Activated naive CD8-positive, alpha-beta T cell treated with anti-CD3 and anti-CD28 coated beads for 36 hours (primary cell): ENCODE measurements around the gene RASA3. TPM values are rescaled to one million over a fixed set of nuclear protein-coding genes. Genes with fewer than 3 reads are reported as not detected.
"Not testable (repeated sequence)": the region's sequence is repeated elsewhere in the genome, so short reads cannot be mapped to it uniquely, and the experiment has no call there.

ENCODE experiments used
- DNase-seq: peaks from one replicate; pipeline ENCODE4 v3.0.0; 2021
- H3K27ac Mint-ChIP-seq: one replicate; pipeline ENCODE4 v1.8.0; 2022; ENCODE audit warnings: mild to moderate bottlenecking, moderate library complexity, mixed read lengths
- H3K27me3 Mint-ChIP-seq: one replicate; pipeline ENCODE4 v1.8.0; 2022; ENCODE audit warnings: mild to moderate bottlenecking, mixed read lengths
- H3K36me3 Mint-ChIP-seq: one replicate; pipeline ENCODE4 v1.8.0; 2021; ENCODE audit warnings: mild to moderate bottlenecking, mixed read lengths
- H3K4me1 Mint-ChIP-seq: one replicate; pipeline ENCODE4 v1.8.0; 2021; ENCODE audit warnings: mixed read lengths
- H3K4me3 Mint-ChIP-seq: one replicate; pipeline ENCODE4 v1.8.0; 2022; ENCODE audit warnings: mild to moderate bottlenecking, moderate library complexity, mixed read lengths
- H3K9me3 Mint-ChIP-seq: one replicate; pipeline ENCODE4 v1.8.0; 2022; ENCODE audit warnings: mixed read lengths
- total RNA-seq, 2 experiments: library from RNA; stranded (reverse); gene quantifications; one replicate each; pipeline ENCODE4 v1.2.3, GENCODE V29; 2021

Gene RASA3
- total RNA-seq, 2 experiments from 2014 or later, result 25.6 to 26.5 TPM

GRCh38 chr13:114161644-114162532, 29.5 kb upstream of the RASA3 start:
- no peak for DNase-seq
- peaks cover 46% of the 10 kb centered on the region for H3K4me1 Mint-ChIP-seq

GRCh38 chr13:114161028-114161556, 28.7 kb upstream of the RASA3 start:
- Mint-ChIP-seq H3K4me3 (no peak overlapping the region), H3K4me1 (peaks cover 45% of the 10 kb centered on the region), H3K27me3 (no peaks in the 10 kb centered on the region), H3K27ac (no peak overlapping the region), H3K36me3 (peaks cover 2% of the 10 kb centered on the region), H3K9me3 (peaks cover 13% of the 10 kb centered on the region)
- no peak for DNase-seq

More at GRCh38 chr13:114161644-114162532, 29.5 kb upstream of the RASA3 start:
- Mint-ChIP-seq H3K27ac (peak overlapping the region; percentile 80), H3K9me3 (peaks cover 13% of the 10 kb centered on the region), H3K4me3 (peak overlapping the region; percentile 67), H3K36me3 (peaks cover 2% of the 10 kb centered on the region), H3K27me3 (no peaks in the 10 kb centered on the region)

- not testable (repeated sequence) for H3K36me3 Mint-ChIP-seq, H3K27me3 Mint-ChIP-seq, DNase-seq, H3K27ac Mint-ChIP-seq, H3K4me3 Mint-ChIP-seq
- H3K9me3 Mint-ChIP-seq, result peaks cover 13% of the 10 kb centered on the region
- H3K4me1 Mint-ChIP-seq, result peaks cover 42% of the 10 kb centered on the region
Measured at GRCh38 chr13:114158869-114159666, 26.6 kb upstream of the RASA3 start.

- DNase-seq, result no peak
- H3K9me3 Mint-ChIP-seq, result peaks cover 17% of the 10 kb centered on the region
- H3K4me1 Mint-ChIP-seq, result peaks cover 46% of the 10 kb centered on the region
- no peak overlapping the region for H3K4me3 Mint-ChIP-seq
- peaks cover 6% of the 10 kb centered on the region for H3K36me3 Mint-ChIP-seq
- H3K27me3 Mint-ChIP-seq, result no peaks in the 10 kb centered on the region
- no peak overlapping the region for H3K27ac Mint-ChIP-seq
Measured at GRCh38 chr13:114157869-114158495, 25.6 kb upstream of the RASA3 start.

- Mint-ChIP-seq H3K36me3 (peaks cover 6% of the 10 kb centered on the region), H3K9me3 (peaks cover 17% of the 10 kb centered on the region), H3K27me3 (no peaks in the 10 kb centered on the region), H3K4me3 (peak overlapping the region; percentile 19), H3K27ac (peak overlapping the region; percentile 76), H3K4me1 (peaks cover 44% of the 10 kb centered on the region)
- no peak for DNase-seq
Measured at GRCh38 chr13:114155926-114156883, 23.8 kb upstream of the RASA3 start.

DNA sequence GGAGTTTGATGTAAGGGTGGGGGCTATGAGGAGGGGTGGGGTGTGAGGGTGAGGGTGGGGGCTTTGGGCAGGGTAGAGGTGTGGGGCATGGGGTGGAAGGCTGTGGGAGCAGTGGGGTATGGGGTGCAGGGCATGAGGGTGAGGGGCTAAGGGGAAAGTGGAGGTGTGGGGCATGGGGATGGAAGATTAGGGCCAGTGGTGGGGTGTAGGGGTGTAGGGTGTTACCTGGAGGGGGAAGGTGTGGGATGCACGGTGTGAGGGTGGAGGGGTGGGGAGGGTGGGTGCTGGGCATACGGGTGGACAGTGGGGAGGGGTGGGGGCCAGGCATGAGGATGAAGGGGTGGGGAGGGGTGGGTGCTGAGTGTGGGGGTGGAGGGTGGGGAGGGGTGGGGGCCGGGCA, 22.9 kb upstream of the RASA3 start:
- peaks cover 4% of the 10 kb centered on the region for H3K36me3 Mint-ChIP-seq
- no peak overlapping the region for H3K27ac Mint-ChIP-seq
- H3K9me3 Mint-ChIP-seq, result peaks cover 14% of the 10 kb centered on the region
- H3K4me1 Mint-ChIP-seq, result peaks cover 44% of the 10 kb centered on the region
- H3K27me3 Mint-ChIP-seq, result no peaks in the 10 kb centered on the region
- H3K4me3 Mint-ChIP-seq, result no peak overlapping the region
- DNase-seq, result no peak

- no peak for DNase-seq
- peaks cover 4% of the 10 kb centered on the region for H3K36me3 Mint-ChIP-seq
- peak overlapping the region; percentile 20 for H3K4me3 Mint-ChIP-seq
- H3K4me1 Mint-ChIP-seq, result peaks cover 45% of the 10 kb centered on the region
- no peaks in the 10 kb centered on the region for H3K27me3 Mint-ChIP-seq
- H3K27ac Mint-ChIP-seq, result peak overlapping the region; percentile 75
- H3K9me3 Mint-ChIP-seq, result peaks cover 11% of the 10 kb centered on the region
Measured at GRCh38 chr13:114154476-114154875, 22.1 kb upstream of the RASA3 start.

GRCh38 chr13:114153485-114154080, 21.2 kb upstream of the RASA3 start:
- H3K27me3 Mint-ChIP-seq, result no peaks in the 10 kb centered on the region
- peak overlapping the region; percentile 75 for H3K27ac Mint-ChIP-seq
- peak overlapping the region; percentile 20 for H3K4me3 Mint-ChIP-seq
- DNase-seq, result no peak
- H3K9me3 Mint-ChIP-seq, result peaks cover 4% of the 10 kb centered on the region
- H3K4me1 Mint-ChIP-seq, result peaks cover 53% of the 10 kb centered on the region
- peaks cover 4% of the 10 kb centered on the region for H3K36me3 Mint-ChIP-seq

DNA sequence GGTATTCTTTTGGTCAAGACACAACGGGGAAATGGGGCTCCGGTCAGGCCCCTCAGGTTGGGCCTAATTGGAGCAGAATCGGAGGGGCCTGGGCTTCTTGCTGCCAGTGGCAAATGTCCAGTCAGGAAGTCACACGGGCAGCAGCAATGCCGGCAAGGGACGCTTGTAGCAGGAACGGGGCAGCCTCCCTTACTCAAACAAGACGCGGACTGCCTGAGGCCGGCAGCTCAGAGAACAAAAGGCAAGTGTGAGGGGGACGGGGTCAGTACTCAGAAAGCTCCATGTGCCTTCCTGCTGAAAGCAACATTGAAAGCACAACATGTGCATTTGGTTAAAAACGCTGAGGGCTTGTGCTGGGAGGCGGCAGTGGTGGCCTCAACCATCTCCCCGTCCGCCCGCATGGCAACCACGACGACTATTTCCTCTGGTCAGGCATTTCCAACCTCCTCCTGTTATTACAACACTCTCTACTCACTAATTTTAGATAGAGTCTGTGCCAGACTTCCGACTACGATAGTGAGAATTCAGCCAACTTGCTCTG, 20.5 kb upstream of the RASA3 start:
- peaks cover 4% of the 10 kb centered on the region for H3K36me3 Mint-ChIP-seq
- no peak overlapping the region for H3K4me3 Mint-ChIP-seq
- no peak overlapping the region for H3K27ac Mint-ChIP-seq
- H3K4me1 Mint-ChIP-seq, result peaks cover 60% of the 10 kb centered on the region
- peaks cover 4% of the 10 kb centered on the region for H3K9me3 Mint-ChIP-seq
- H3K27me3 Mint-ChIP-seq, result no peaks in the 10 kb centered on the region
- DNase-seq, result no peak

DNA sequence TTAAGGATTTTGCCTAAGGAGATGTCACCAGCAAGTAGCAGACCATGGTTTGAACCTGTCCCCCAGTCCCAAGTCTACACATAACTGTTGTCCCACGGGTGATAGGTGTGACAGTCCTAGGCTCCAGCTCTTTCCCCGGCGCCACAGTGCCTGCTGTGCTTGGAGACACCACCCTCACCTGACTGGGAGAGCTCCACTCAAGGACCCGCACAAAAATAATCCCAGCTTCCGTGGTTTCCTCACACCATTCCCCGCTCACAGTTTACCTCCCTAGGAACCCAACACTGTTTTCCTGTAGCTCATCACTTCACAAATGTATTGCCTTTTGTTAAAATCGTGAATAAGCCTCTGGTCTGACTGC, 19.8 kb upstream of the RASA3 start:
- DNase-seq, result no peak
- Mint-ChIP-seq H3K36me3 (peaks cover 4% of the 10 kb centered on the region), H3K4me3 (no peak overlapping the region), H3K27me3 (no peaks in the 10 kb centered on the region), H3K27ac (peak overlapping the region; percentile 39), H3K4me1 (peaks cover 59% of the 10 kb centered on the region), H3K9me3 (peaks cover 4% of the 10 kb centered on the region)

DNA sequence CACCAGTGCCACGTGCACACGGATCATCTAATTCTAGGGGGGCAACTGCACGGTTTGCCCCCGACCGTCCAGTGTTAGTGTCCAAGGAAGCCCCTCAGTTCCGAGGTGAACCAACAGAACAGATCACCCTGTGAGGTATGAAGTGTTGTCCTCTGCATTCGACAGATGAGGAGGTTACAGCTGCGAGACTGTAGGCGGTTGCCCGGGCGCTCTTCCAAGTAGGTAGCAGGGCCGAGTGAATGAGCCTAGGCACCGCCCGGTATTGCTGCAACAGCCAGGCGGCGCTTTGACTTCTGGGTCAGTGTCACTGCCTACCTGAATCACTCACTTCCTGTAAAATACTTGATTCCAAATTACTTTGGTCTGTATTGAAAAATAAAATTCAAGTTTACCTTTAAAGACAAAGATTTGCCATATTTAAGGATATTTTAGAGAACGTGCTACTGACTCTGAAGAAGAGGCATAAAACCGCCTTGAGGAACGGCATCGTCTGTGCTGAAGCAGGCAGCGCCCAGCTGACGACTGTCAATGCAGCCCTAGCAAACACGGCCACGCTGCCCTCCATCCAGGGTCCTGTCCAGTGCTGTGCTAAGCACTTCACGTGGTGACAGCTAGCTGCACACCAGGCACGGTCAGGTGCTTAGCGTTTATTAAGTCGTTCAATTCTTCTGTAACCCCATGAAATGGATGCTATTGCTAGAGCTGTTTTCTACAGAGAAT, 19.3 kb upstream of the RASA3 start:
- Mint-ChIP-seq H3K27ac (peak overlapping the region; percentile 81), H3K27me3 (no peaks in the 10 kb centered on the region)
- peak; percentile 63 for DNase-seq

GRCh38 chr13:114151031-114151430, 18.6 kb upstream of the RASA3 start:
- Mint-ChIP-seq H3K4me1 (peaks cover 65% of the 10 kb centered on the region), H3K27ac (peak overlapping the region; percentile 81)

More for the DNA sequence above, 19.3 kb upstream of the RASA3 start:
- Mint-ChIP-seq H3K4me1 (peaks cover 62% of the 10 kb centered on the region), H3K9me3 (peaks cover 4% of the 10 kb centered on the region), H3K4me3 (peak overlapping the region; percentile 49), H3K36me3 (peaks cover 4% of the 10 kb centered on the region)

More at GRCh38 chr13:114151031-114151430, 18.6 kb upstream of the RASA3 start:
- no peaks in the 10 kb centered on the region for H3K27me3 Mint-ChIP-seq
- no peak for DNase-seq
- peaks cover 4% of the 10 kb centered on the region for H3K36me3 Mint-ChIP-seq
- peak overlapping the region; percentile 49 for H3K4me3 Mint-ChIP-seq
- peaks cover 4% of the 10 kb centered on the region for H3K9me3 Mint-ChIP-seq
